Measurements from ENCODE around the gene PCSK6. TPM values are rescaled to one million over a fixed set of nuclear protein-coding genes. Genes with fewer than 3 reads are reported as not detected.
"Not testable (repeated sequence)": the region's sequence is repeated elsewhere in the genome, so short reads cannot be mapped to it uniquely, and the experiment has no call there.

PCSK6 gene
- total RNA-seq, 1 donor: 6.6 TPM

- Histone ChIP-seq H3K4me3 (ENCODE audit: low read length) (no peak overlapping the region), H3K9me3 (ENCODE audit: low read depth, low read length) (no peaks in the 10 kb centered on the region), H3K27me3 (ENCODE audit: insufficient read depth, low read length) (no peaks in the 10 kb centered on the region), H3K4me1 (ENCODE audit: insufficient read depth, low read length) (no peaks in the 10 kb centered on the region)
These were observed 55.2 kb downstream of the PCSK6 start for GRCh38 chr15:101434032-101434920.

GRCh38 chr15:101433396-101433795 lies 56.1 kb downstream of the PCSK6 start:
- no peak overlapping the region for H3K4me3 ChIP-seq (ENCODE audit: low read length)
- no peaks in the 10 kb centered on the region for H3K4me1 ChIP-seq (ENCODE audit: insufficient read depth, low read length)
- H3K27me3 ChIP-seq (ENCODE audit: insufficient read depth, low read length): no peaks in the 10 kb centered on the region
- no peaks in the 10 kb centered on the region for H3K9me3 ChIP-seq (ENCODE audit: low read depth, low read length)

GRCh38 chr15:101432982-101433381 lies 56.5 kb downstream of the PCSK6 start:
- no peaks in the 10 kb centered on the region for H3K27me3 ChIP-seq (ENCODE audit: insufficient read depth, low read length)
- no peaks in the 10 kb centered on the region for H3K4me1 ChIP-seq (ENCODE audit: insufficient read depth, low read length)
- H3K4me3 ChIP-seq (ENCODE audit: low read length): no peak overlapping the region
- no peaks in the 10 kb centered on the region for H3K9me3 ChIP-seq (ENCODE audit: low read depth, low read length)

DNA sequence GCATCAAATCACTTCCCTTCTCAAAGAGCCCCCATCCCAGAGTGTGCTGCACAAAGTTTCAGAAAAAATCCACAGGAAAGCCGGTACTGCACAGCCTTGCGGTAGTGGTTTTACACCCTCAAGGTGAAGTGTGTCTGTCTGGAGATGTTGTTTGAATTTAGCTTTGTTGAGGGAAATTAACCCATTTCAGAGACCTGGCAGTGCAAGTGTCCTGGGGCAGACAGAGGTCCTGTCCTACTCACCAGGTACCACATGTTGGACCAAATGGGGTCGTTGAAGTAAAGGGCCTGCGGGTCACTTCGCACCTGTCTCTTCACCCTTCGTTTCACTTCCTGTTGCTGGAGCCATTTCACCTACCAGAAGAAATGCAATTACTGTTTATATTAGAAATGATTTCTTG lies 57.8 kb downstream of the PCSK6 start:
- no peaks in the 10 kb centered on the region for H3K27me3 ChIP-seq (ENCODE audit: insufficient read depth, low read length)
- no peaks in the 10 kb centered on the region for H3K4me1 ChIP-seq (ENCODE audit: insufficient read depth, low read length)
- no peak overlapping the region for H3K4me3 ChIP-seq (ENCODE audit: low read length)
- no peaks in the 10 kb centered on the region for H3K9me3 ChIP-seq (ENCODE audit: low read depth, low read length)

DNA sequence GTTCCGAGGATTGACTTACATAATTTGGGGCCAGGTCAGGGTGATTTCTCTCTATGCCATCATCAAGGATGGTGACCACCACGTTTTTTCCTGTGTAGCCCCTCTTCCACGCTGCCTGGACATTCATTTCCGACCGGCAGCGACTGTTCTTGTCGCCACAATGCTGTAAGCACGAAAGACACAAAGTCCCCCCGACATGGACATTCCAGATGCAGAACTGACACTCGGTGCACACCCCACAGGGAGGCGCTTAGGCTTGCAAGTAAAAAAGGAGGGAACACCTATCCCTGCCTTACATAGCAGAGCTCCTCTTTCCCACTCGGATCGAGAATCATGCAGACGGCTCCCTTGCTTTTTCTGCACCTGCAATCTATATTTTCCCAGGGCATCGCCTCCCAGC lies 58.2 kb downstream of the PCSK6 start:
- Histone ChIP-seq H3K4me1 (ENCODE audit: insufficient read depth, low read length) (no peaks in the 10 kb centered on the region), H3K27me3 (ENCODE audit: insufficient read depth, low read length) (no peaks in the 10 kb centered on the region), H3K4me3 (ENCODE audit: low read length) (no peak overlapping the region), H3K9me3 (ENCODE audit: low read depth, low read length) (no peaks in the 10 kb centered on the region)

DNA sequence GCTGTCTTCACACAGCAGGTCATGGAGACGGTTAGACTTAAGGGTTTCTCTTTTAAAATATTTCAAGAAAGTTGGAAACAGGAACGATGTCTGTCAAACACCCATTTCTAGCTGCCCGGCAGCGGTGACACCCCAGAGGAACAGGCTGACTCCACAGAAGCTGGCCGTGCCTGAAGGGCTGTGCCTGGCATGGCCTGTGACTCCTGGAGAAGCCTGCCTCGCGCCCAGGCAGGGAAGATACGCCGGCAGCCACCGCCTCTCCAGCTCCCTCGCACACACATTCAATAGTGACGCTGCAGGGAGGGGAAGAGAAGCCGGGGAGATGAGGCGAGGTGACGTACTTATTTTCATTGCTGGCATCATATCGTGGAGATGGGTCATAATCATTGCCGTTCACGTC lies 59.9 kb downstream of the PCSK6 start:
- H3K4me1 ChIP-seq (ENCODE audit: insufficient read depth, low read length): no peaks in the 10 kb centered on the region
- H3K9me3 ChIP-seq (ENCODE audit: low read depth, low read length): no peaks in the 10 kb centered on the region
- H3K4me3 ChIP-seq (ENCODE audit: low read length): no peak overlapping the region
- no peaks in the 10 kb centered on the region for H3K27me3 ChIP-seq (ENCODE audit: insufficient read depth, low read length)

- H3K9me3 ChIP-seq (ENCODE audit: low read depth, low read length): no peaks in the 10 kb centered on the region
- H3K4me3 ChIP-seq (ENCODE audit: low read length): no peak overlapping the region
- H3K27me3 ChIP-seq (ENCODE audit: insufficient read depth, low read length): no peaks in the 10 kb centered on the region
- no peaks in the 10 kb centered on the region for H3K4me1 ChIP-seq (ENCODE audit: insufficient read depth, low read length)
These were observed 60.3 kb downstream of the PCSK6 start for GRCh38 chr15:101429191-101429590.

GRCh38 chr15:101428758-101429157 lies 60.7 kb downstream of the PCSK6 start:
- Histone ChIP-seq H3K27me3 (ENCODE audit: insufficient read depth, low read length) (no peaks in the 10 kb centered on the region), H3K9me3 (ENCODE audit: low read depth, low read length) (no peaks in the 10 kb centered on the region), H3K4me3 (ENCODE audit: low read length) (no peak overlapping the region), H3K4me1 (ENCODE audit: insufficient read depth, low read length) (no peaks in the 10 kb centered on the region)

- Histone ChIP-seq H3K4me1 (ENCODE audit: insufficient read depth, low read length) (no peaks in the 10 kb centered on the region), H3K9me3 (ENCODE audit: low read depth, low read length) (no peaks in the 10 kb centered on the region), H3K4me3 (ENCODE audit: low read length) (no peak overlapping the region), H3K27me3 (ENCODE audit: insufficient read depth, low read length) (no peaks in the 10 kb centered on the region)
These were observed 61.7 kb downstream of the PCSK6 start for GRCh38 chr15:101427606-101428487.

DNA sequence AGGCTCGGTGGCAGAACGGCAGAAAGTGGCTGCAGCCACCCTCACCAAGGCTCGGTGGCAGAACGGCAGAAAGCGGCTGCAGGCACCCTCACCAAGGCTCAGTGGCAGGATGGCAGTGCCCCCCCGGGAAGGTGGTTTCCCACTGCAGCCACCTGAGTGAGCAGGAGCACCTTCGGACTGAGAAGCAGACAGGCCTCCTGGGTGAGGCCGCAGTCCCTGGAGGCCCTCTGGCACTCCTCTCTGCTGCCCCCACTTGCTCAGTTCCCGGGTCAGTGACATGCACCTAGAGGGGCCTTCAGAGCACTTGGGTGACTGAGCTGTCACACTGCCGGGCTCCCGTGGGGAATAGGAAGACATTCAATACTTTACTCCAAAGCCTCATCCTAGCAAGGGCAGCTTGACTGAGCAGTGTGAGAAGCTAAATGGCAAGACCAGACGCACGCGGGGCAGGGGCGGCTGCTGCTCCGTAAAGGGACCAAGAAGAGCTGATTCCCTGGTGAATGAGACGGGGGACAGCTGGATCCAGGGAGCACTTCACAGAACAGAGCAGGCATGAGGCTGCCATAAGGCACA lies 62.7 kb downstream of the PCSK6 start:
- no peak overlapping the region for H3K4me3 ChIP-seq (ENCODE audit: low read length)
- no peaks in the 10 kb centered on the region for H3K9me3 ChIP-seq (ENCODE audit: low read depth, low read length)
- H3K27me3 ChIP-seq (ENCODE audit: insufficient read depth, low read length): no peaks in the 10 kb centered on the region
- no peaks in the 10 kb centered on the region for H3K4me1 ChIP-seq (ENCODE audit: insufficient read depth, low read length)

GRCh38 chr15:101425787-101426365 lies 63.6 kb downstream of the PCSK6 start:
- no peak overlapping the region for H3K4me3 ChIP-seq (ENCODE audit: low read length)
- no peaks in the 10 kb centered on the region for H3K4me1 ChIP-seq (ENCODE audit: insufficient read depth, low read length)
- H3K9me3 ChIP-seq (ENCODE audit: low read depth, low read length): no peaks in the 10 kb centered on the region
- H3K27me3 ChIP-seq (ENCODE audit: insufficient read depth, low read length): no peaks in the 10 kb centered on the region

- Histone ChIP-seq H3K4me1 (ENCODE audit: insufficient read depth, low read length) (no peaks in the 10 kb centered on the region), H3K27me3 (ENCODE audit: insufficient read depth, low read length) (no peaks in the 10 kb centered on the region), H3K4me3 (ENCODE audit: low read length) (no peak overlapping the region), H3K9me3 (ENCODE audit: low read depth, low read length) (no peaks in the 10 kb centered on the region)
These were observed 64.5 kb downstream of the PCSK6 start for GRCh38 chr15:101424984-101425383.

GRCh38 chr15:101420232-101420631 lies 69.3 kb downstream of the PCSK6 start:
- Histone ChIP-seq H3K9me3 (ENCODE audit: low read depth, low read length) (no peaks in the 10 kb centered on the region), H3K4me3 (ENCODE audit: low read length) (no peak overlapping the region), H3K4me1 (ENCODE audit: insufficient read depth, low read length) (no peaks in the 10 kb centered on the region), H3K27me3 (ENCODE audit: insufficient read depth, low read length) (no peaks in the 10 kb centered on the region)

DNA sequence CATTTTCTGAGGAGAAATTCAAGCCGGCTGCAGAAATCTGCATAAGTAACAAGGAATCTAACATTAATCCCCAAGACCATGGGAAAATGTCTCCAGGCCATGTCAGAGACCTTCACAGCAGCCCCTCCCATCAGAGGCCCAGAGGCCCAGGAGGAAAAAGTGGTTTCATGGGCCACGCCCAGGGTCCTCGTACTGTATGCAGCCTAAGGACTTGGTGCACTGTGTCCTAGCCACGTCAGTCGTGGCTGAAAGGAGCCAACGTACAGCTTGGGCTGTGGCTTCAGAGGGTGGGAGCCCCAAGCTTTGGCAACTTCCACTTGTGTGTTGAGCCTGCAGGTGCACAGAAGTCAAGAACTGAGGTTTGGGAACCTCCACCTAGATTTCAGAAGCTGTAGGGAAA lies 73.0 kb downstream of the PCSK6 start:
- H3K9me3 ChIP-seq (ENCODE audit: low read depth, low read length); H3K4me1 ChIP-seq (ENCODE audit: insufficient read depth, low read length); H3K4me3 ChIP-seq (ENCODE audit: low read length); H3K27me3 ChIP-seq (ENCODE audit: insufficient read depth, low read length): not testable (repeated sequence)

GRCh38 chr15:101413239-101413638 lies 76.3 kb downstream of the PCSK6 start:
- no peaks in the 10 kb centered on the region for H3K27me3 ChIP-seq (ENCODE audit: insufficient read depth, low read length)
- no peak overlapping the region for H3K4me3 ChIP-seq (ENCODE audit: low read length)
- H3K9me3 ChIP-seq (ENCODE audit: low read depth, low read length): no peaks in the 10 kb centered on the region
- no peaks in the 10 kb centered on the region for H3K4me1 ChIP-seq (ENCODE audit: insufficient read depth, low read length)

All from mononuclear cell (primary cell).